Loucy (cell line): Measurements from ENCODE around the gene RNF166.

ENCODE experiments used
- H2AFZ ChIP-seq: fragments of 200-600 bp; sonication (generic); 2 replicates; pipeline ENCODE4 v1.6.0; 2016; ENCODE audit warnings: antibody characterized with exemption, mild to moderate bottlenecking, low read length, moderate library complexity
- H3F3A ChIP-seq: fragments of 200-600 bp; 2 replicates; pipeline ENCODE4 v1.6.0; 2016; ENCODE audit warnings: antibody characterized with exemption, low read depth, mild to moderate bottlenecking
- H3K27me3 ChIP-seq: fragments of 200-600 bp; sonication (generic); 2 replicates; pipeline ENCODE4 v1.6.1; 2014; ENCODE audit warnings: low read length, mild to moderate bottlenecking; ENCODE audit not compliant: insufficient read depth, poor library complexity, severe bottlenecking
- H3K36me3 ChIP-seq: fragments of 200-600 bp; sonication (generic); 2 replicates; pipeline ENCODE4 v1.6.1; 2016; ENCODE audit warnings: low read length; ENCODE audit not compliant: insufficient read depth
- H3K4me1 ChIP-seq: fragments of 200-600 bp; sonication (generic); 2 replicates; pipeline ENCODE4 v1.5.1; 2014; ENCODE audit warnings: low read length, mild to moderate bottlenecking; ENCODE audit not compliant: insufficient read depth, poor library complexity, severe bottlenecking
- H3K4me2 ChIP-seq: fragments of 200-600 bp; sonication (generic); 2 replicates; pipeline ENCODE4 v1.6.0; 2014; ENCODE audit warnings: antibody characterized with exemption, low read length, low read depth, mild to moderate bottlenecking; ENCODE audit not compliant: poor library complexity, severe bottlenecking
- H3K4me3 ChIP-seq: fragments of 200-600 bp; sonication (generic); 2 replicates; pipeline ENCODE4 v1.5.1; 2014; ENCODE audit warnings: low read length, mild to moderate bottlenecking, mixed read lengths; ENCODE audit not compliant: poor library complexity, severe bottlenecking
- H3K79me2 ChIP-seq: fragments of 200-600 bp; sonication (generic); 2 replicates; pipeline ENCODE4 v1.6.1; 2014; ENCODE audit warnings: low read length; ENCODE audit not compliant: insufficient read depth
- H3K9ac ChIP-seq: fragments of 200-600 bp; sonication (generic); 2 replicates; pipeline ENCODE4 v1.6.0; 2014; ENCODE audit warnings: mild to moderate bottlenecking, low read depth, low read length, moderate library complexity; ENCODE audit not compliant: poor library complexity, severe bottlenecking
- H3K9me2 ChIP-seq: fragments of 200-600 bp; sonication (generic); replicated peaks from 2 replicates; pipeline ENCODE4 v1.6.1; 2016; ENCODE audit warnings: low read depth, low read length, mixed read lengths
- H3K9me3 ChIP-seq: fragments of 200-600 bp; sonication (generic); 2 replicates; pipeline ENCODE4 v1.6.1; 2014; ENCODE audit warnings: mild to moderate bottlenecking, antibody characterized with exemption, low read length, low read depth; ENCODE audit not compliant: insufficient read depth
- H4K20me1 ChIP-seq: fragments of 200-600 bp; sonication (generic); 2 replicates; pipeline ENCODE4 v1.6.0; 2014; ENCODE audit warnings: antibody characterized with exemption, low read length, mild to moderate bottlenecking; ENCODE audit not compliant: insufficient read depth, poor library complexity, severe bottlenecking
- EZH2phosphoT487 ChIP-seq: fragments of 200-600 bp; IDR thresholded peaks from 2 replicates; pipeline ENCODE4 v1.6.1; 2018; ENCODE audit warnings: antibody characterized with exemption, mild to moderate bottlenecking, moderate library complexity, borderline replicate concordance
- TF ChIP-seq, protein P1 (sequence below): fragments of 200-600 bp; sonication (generic); conservative IDR thresholded peaks from 2 replicates; pipeline ENCODE4 v1.5.1; 2014; ENCODE audit warnings: mild to moderate bottlenecking, antibody characterized with exemption, low read length

Gene RNF166

DNA sequence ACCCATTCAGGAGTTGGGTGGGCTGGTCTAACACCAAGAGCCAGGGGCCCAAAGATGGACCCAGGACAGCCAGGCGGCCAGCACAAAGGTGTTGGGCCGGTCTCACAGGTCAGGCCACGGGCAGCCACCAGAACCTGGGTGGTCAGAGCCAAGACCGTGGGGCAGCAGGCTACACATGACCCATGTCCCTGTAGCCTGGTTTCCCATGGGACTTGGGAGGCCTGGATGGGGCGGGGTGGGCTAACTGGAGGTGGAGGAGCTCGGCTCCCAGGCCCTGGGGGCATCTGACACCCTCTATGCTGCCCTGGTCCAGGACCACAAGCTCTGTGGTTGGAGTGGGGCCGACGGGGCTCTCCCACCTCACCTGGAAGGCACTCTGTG is 17.3 kb upstream of the RNF166 start:
- Histone ChIP-seq H3K4me1 (no peaks in the 10 kb centered on the region), H3K4me3 (no peak overlapping the region), H3F3A (no peaks in the 10 kb centered on the region), H4K20me1 (no peaks in the 10 kb centered on the region), H3K4me2 (no peak overlapping the region), H3K9me2 (no peaks in the 10 kb centered on the region), H3K9me3 (no peaks in the 10 kb centered on the region), H3K79me2 (no peaks in the 10 kb centered on the region), H3K36me3 (peaks cover 39% of the 10 kb centered on the region; the same call in 1 of the 2 replicates), H3K27me3 (no peaks in the 10 kb centered on the region), H2AFZ (no peak overlapping the region), H3K9ac (no peak overlapping the region)
- no peak for TF ChIP-seq EZH2phosphoT487
- TF ChIP-seq, protein P1, sequence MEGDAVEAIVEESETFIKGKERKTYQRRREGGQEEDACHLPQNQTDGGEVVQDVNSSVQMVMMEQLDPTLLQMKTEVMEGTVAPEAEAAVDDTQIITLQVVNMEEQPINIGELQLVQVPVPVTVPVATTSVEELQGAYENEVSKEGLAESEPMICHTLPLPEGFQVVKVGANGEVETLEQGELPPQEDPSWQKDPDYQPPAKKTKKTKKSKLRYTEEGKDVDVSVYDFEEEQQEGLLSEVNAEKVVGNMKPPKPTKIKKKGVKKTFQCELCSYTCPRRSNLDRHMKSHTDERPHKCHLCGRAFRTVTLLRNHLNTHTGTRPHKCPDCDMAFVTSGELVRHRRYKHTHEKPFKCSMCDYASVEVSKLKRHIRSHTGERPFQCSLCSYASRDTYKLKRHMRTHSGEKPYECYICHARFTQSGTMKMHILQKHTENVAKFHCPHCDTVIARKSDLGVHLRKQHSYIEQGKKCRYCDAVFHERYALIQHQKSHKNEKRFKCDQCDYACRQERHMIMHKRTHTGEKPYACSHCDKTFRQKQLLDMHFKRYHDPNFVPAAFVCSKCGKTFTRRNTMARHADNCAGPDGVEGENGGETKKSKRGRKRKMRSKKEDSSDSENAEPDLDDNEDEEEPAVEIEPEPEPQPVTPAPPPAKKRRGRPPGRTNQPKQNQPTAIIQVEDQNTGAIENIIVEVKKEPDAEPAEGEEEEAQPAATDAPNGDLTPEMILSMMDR: no peak

DNA sequence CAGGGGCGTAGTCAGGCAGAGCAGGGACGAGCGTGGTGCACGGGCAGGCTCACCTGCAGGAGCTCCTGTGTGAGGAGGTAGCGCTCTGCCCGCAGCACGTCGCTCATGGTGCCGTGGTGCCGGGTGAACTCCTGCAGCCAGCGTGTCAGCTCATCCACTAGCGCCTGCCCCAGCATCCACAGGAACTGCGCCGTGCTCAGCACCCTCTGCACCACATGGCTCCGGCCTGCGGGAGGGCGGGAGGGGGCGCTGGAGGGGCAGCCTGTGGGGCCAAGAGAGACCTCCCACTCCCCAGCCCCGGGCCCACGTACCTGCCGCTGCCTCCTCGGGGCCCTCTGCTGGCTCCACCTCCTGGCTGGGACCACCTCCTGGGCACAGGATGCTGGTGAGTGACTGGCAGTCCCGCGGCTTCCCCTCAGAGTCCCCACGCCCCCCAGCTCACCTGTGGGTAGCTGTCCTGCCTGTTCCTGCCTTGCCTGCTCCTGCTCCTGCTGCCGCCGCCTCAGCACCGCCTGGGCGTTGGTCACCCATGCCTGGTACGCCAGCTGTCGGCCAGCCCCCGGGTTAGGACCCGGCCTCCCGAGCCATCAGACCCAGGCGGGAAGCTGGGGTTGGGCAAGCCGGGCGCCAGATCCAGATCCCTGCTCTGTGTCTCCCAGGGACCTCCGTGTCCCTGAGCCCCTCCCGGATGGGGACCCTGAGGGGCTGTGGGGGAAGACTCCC is 16.7 kb upstream of the RNF166 start:
- Histone ChIP-seq H3K79me2 (no peaks in the 10 kb centered on the region), H3K27me3 (no peaks in the 10 kb centered on the region), H3K9ac (no peak overlapping the region), H3K9me2 (no peaks in the 10 kb centered on the region), H3K36me3 (peaks cover 39% of the 10 kb centered on the region; the same call in 1 of the 2 replicates), H2AFZ (no peak overlapping the region), H4K20me1 (no peaks in the 10 kb centered on the region), H3K4me2 (no peak overlapping the region), H3K4me1 (no peaks in the 10 kb centered on the region), H3K9me3 (no peaks in the 10 kb centered on the region), H3F3A (no peaks in the 10 kb centered on the region), H3K4me3 (no peak overlapping the region)
- no peak for TF ChIP-seq EZH2phosphoT487
- TF ChIP-seq, protein P1: no peak

DNA sequence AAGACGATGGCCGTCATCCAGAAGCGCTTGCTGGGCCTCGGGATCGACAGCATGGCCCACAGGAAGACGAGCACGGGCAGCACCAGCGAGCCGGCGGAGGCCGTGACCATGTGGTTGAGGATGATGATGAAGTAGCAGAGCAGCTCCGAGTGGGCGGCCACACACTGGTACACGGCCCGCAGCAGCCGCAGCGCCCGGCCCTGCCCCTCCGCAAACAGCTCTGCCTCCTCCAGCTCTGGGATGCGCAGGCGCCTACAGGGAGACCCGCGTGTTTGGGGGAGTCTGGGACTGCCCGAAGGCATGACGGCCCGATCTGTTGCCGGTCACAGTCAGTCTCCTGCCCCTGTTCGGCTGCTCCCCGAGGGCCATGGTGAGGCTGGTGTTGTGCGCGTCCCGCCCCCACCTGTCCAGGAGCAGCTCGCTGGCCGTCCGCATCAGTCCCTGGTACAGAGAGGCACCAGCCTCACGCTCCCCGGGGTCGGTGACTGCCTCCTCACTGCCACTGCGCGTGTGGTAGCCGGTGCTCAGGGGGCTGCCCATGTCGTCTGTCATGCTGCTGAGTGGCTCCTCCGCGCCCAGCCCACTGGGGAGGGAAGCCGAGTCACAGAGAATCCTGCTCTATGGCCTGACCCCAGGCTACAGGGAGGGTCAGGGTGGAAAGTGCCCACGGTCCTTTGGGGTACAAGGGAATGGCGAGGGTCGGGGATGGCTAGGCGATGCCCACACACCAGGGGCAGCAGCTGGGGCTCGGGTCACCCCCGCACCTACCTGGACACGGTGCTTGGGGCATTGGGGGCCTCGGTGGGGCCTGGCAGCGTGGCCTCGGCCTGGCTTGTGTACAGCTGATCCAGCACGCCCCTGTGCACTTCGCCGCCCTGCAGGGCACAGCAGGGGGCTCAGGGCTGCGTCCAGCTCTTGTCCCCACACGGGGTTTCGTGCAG is 15.9 kb upstream of the RNF166 start:
- no peaks in the 10 kb centered on the region for H3K9me2 ChIP-seq
- TF ChIP-seq, protein P1: no peak
- no peak for TF ChIP-seq EZH2phosphoT487
- no peaks in the 10 kb centered on the region for H4K20me1 ChIP-seq
- H3K4me1 ChIP-seq: no peaks in the 10 kb centered on the region
- no peak overlapping the region for H3K9ac ChIP-seq
- H3K36me3 ChIP-seq: peaks cover 39% of the 10 kb centered on the region; the same call in 1 of the 2 replicates
- no peaks in the 10 kb centered on the region for H3F3A ChIP-seq
- no peaks in the 10 kb centered on the region for H3K27me3 ChIP-seq
- H3K79me2 ChIP-seq: no peaks in the 10 kb centered on the region
- no peaks in the 10 kb centered on the region for H3K9me3 ChIP-seq
- no peak overlapping the region for H2AFZ ChIP-seq
- H3K4me3 ChIP-seq: no peak overlapping the region
- H3K4me2 ChIP-seq: no peak overlapping the region
